GM21717 (cell line): ENCODE data around the gene HILPDA.

Experiments
- ATAC-seq: cut with Tn5 transposase; IDR thresholded peaks from one replicate; pipeline ENCODE4 v1.9.1; 2021; ENCODE audit warnings: mild to moderate bottlenecking, moderate library complexity; ENCODE audit not compliant: unreplicated experiment

The HILPDA gene

GRCh38 chr7:128455543-128456254 lies at the start of gene HILPDA:
TSS of gene HILPDA (plus strand) at chr7:128455878. CDS start at chr7:128457269, 1,391 bp downstream.
- ATAC-seq = peak; percentile 74

GRCh38 chr7:128406314-128407232 lies 49.1 kb upstream of the HILPDA start:
- no peak for ATAC-seq

GRCh38 chr7:128407233-128407589 lies 48.5 kb upstream of the HILPDA start:
- ATAC-seq = no peak

GRCh38 chr7:128407751-128408708 lies 47.6 kb upstream of the HILPDA start:
- no peak for ATAC-seq

GRCh38 chr7:128408709-128409595 lies 46.7 kb upstream of the HILPDA start:
- no peak for ATAC-seq

GRCh38 chr7:128409596-128410450 lies 45.9 kb upstream of the HILPDA start, which contains the start of gene IMPDH1:
TSS of gene IMPDH1 (minus strand) at chr7:128409982. CDS start at chr7:128409901, 81 bp downstream.
- ATAC-seq = peak; percentile 83

- no peak for ATAC-seq
Observed at GRCh38 chr7:128410451-128410753, 45.3 kb upstream of the HILPDA start.

- no peak for ATAC-seq
Observed at GRCh38 chr7:128415217-128415785, 40.4 kb upstream of the HILPDA start.

GRCh38 chr7:128417071-128417470 lies 38.6 kb upstream of the HILPDA start:
- no peak for ATAC-seq

- no peak for ATAC-seq
Observed at GRCh38 chr7:128419257-128419656, 36.4 kb upstream of the HILPDA start.

- ATAC-seq = no peak
Observed at GRCh38 chr7:128420773-128421172, 34.9 kb upstream of the HILPDA start.

GRCh38 chr7:128421384-128421783 lies 34.3 kb upstream of the HILPDA start:
- ATAC-seq = no peak

GRCh38 chr7:128422037-128422436 lies 33.6 kb upstream of the HILPDA start:
- ATAC-seq = no peak

- ATAC-seq = no peak
Observed at GRCh38 chr7:128422842-128423241, 32.8 kb upstream of the HILPDA start.

- ATAC-seq = no peak
Observed at GRCh38 chr7:128424686-128425275, 30.9 kb upstream of the HILPDA start.

GRCh38 chr7:128425850-128426249 lies 29.8 kb upstream of the HILPDA start:
- ATAC-seq = no peak

- ATAC-seq = no peak
Observed at GRCh38 chr7:128427289-128427891, 28.3 kb upstream of the HILPDA start.

- ATAC-seq = no peak
Observed at GRCh38 chr7:128430207-128430606, 25.5 kb upstream of the HILPDA start.
